Measurements from ENCODE around the gene GARIN1A. TPM values are rescaled to one million over a fixed set of nuclear protein-coding genes. Genes with fewer than 3 reads are reported as not detected.

The GARIN1A gene
- total RNA-seq, 1 donor from 2014 or later, result 1.4 TPM

- ATAC-seq (ENCODE audit: low read depth) (no peak), DNase-seq (no peak)
- H3K27me3 Mint-ChIP-seq, result peaks cover 13% of the 10 kb centered on the region
- no peak overlapping the region for H3K4me3 Mint-ChIP-seq
- TF ChIP-seq CTCF (IDR thresholded peaks at IDR 0.05), result no peak
- H3K27ac Mint-ChIP-seq, result no peak overlapping the region
- no peaks in the 10 kb centered on the region for H3K9me3 Mint-ChIP-seq
- intact Hi-C loops (cut with micrococcal nuclease), result no loop called here
- no peaks in the 10 kb centered on the region for H3K36me3 Mint-ChIP-seq (ENCODE audit: low read depth)
- no peaks in the 10 kb centered on the region for H3K4me1 Mint-ChIP-seq
- POLR2A ChIA-PET, result no interaction called here
- CTCF ChIA-PET, result no interaction called here
These were observed 36.7 kb downstream of the GARIN1A start for GRCh38 chr7:128708824-128709223.

- ChIA-PET POLR2A (interaction anchor here (0.6 kb wide), 1 partner anchor 657 kb away, joined by 4 read pairs; no protein-coding TSS in a partner anchor), CTCF (no interaction called here)
- no peak overlapping the region for H3K4me3 Mint-ChIP-seq
- DNase-seq (no peak), ATAC-seq (ENCODE audit: low read depth) (no peak)
- no peak overlapping the region for H3K27ac Mint-ChIP-seq
- H3K4me1 Mint-ChIP-seq, result no peaks in the 10 kb centered on the region
- peaks cover 19% of the 10 kb centered on the region for H3K27me3 Mint-ChIP-seq
- H3K36me3 Mint-ChIP-seq (ENCODE audit: low read depth), result no peaks in the 10 kb centered on the region
- H3K9me3 Mint-ChIP-seq, result no peaks in the 10 kb centered on the region
- intact Hi-C loops (cut with micrococcal nuclease), result no loop called here
- no peak for TF ChIP-seq CTCF (IDR thresholded peaks at IDR 0.05)
These were observed 38.4 kb downstream of the GARIN1A start for GRCh38 chr7:128710481-128710880.

- Mint-ChIP-seq H3K27me3 (peaks cover 23% of the 10 kb centered on the region), H3K4me1 (no peaks in the 10 kb centered on the region), H3K27ac (no peak overlapping the region), H3K9me3 (no peaks in the 10 kb centered on the region), H3K4me3 (no peak overlapping the region), H3K36me3 (ENCODE audit: low read depth) (no peaks in the 10 kb centered on the region)
- intact Hi-C loops (cut with micrococcal nuclease), result no loop called here
- TF ChIP-seq CTCF (IDR thresholded peaks at IDR 0.05), result no peak
- ChIA-PET POLR2A (no interaction called here), CTCF (no interaction called here)
- no peak for DNase-seq
- no peak for ATAC-seq (ENCODE audit: low read depth)
These were observed 41.7 kb downstream of the GARIN1A start for GRCh38 chr7:128713794-128714193.

- H3K9me3 Mint-ChIP-seq, result no peaks in the 10 kb centered on the region
- no peak for TF ChIP-seq CTCF (IDR thresholded peaks at IDR 0.05)
- no peak overlapping the region for H3K27ac Mint-ChIP-seq
- ChIA-PET CTCF (no interaction called here), POLR2A (no interaction called here)
- no peak for ATAC-seq (ENCODE audit: low read depth)
- H3K4me3 Mint-ChIP-seq, result no peak overlapping the region
- no peaks in the 10 kb centered on the region for H3K36me3 Mint-ChIP-seq (ENCODE audit: low read depth)
- intact Hi-C loops (cut with micrococcal nuclease), result no loop called here
- DNase-seq, result no peak
- no peaks in the 10 kb centered on the region for H3K4me1 Mint-ChIP-seq
- H3K27me3 Mint-ChIP-seq, result peaks cover 23% of the 10 kb centered on the region
These were observed 42.8 kb downstream of the GARIN1A start for GRCh38 chr7:128714701-128715495.

- no peak for ATAC-seq (ENCODE audit: low read depth)
- H3K27ac Mint-ChIP-seq, result no peak overlapping the region
- ChIA-PET CTCF (interaction anchor here (0.7 kb wide), 1 partner anchor 14 kb away, joined by 3 read pairs; no protein-coding TSS in a partner anchor), POLR2A (no interaction called here)
- intact Hi-C loops (cut with micrococcal nuclease), result no loop called here
- no peak for DNase-seq
- H3K9me3 Mint-ChIP-seq, result no peaks in the 10 kb centered on the region
- H3K4me3 Mint-ChIP-seq, result no peak overlapping the region
- H3K27me3 Mint-ChIP-seq, result peaks cover 14% of the 10 kb centered on the region
- no peaks in the 10 kb centered on the region for H3K4me1 Mint-ChIP-seq
- TF ChIP-seq CTCF (IDR thresholded peaks at IDR 0.05), result no peak
- H3K36me3 Mint-ChIP-seq (ENCODE audit: low read depth), result no peaks in the 10 kb centered on the region
These were observed 47.0 kb downstream of the GARIN1A start for GRCh38 chr7:128718967-128719642.

All from activated B cell treated with CpG ODN at 0.5 μM for 24 hours (primary cell).